Smooth muscle cell (in vitro differentiated cells): Measurements from ENCODE around the gene CLPSL2. TPM values are rescaled to one million over a fixed set of nuclear protein-coding genes. Genes with fewer than 3 reads are reported as not detected.

ENCODE experiments used
- DNase-seq: peaks from one replicate; lab custom pipeline; 2025; ENCODE audit not compliant: unreplicated experiment; lab: John Stamatoyannopoulos, UW
- H2AFZ ChIP-seq: fragments of 200-600 bp; sonication (generic); 2 replicates; pipeline ENCODE4 v1.6.0; 2016; ENCODE audit warnings: antibody characterized with exemption, low read depth, mild to moderate bottlenecking
- H3F3A ChIP-seq: fragments of 200-600 bp; sonication (generic); 2 replicates; pipeline ENCODE4 v1.6.0; 2017; ENCODE audit warnings: antibody characterized with exemption, low read depth
- H3K27ac ChIP-seq: fragments of 200-600 bp; sonication (generic); 2 replicates; pipeline ENCODE4 v1.5.1; 2016; ENCODE audit warnings: low read depth, mild to moderate bottlenecking
- H3K27me3 ChIP-seq: fragments of 200-600 bp; sonication (generic); 2 replicates; pipeline ENCODE4 v1.6.1; 2016; ENCODE audit warnings: low read depth, mild to moderate bottlenecking
- H3K36me3 ChIP-seq: fragments of 200-600 bp; sonication (generic); 2 replicates; pipeline ENCODE4 v1.5.1; 2016; ENCODE audit warnings: low read depth
- H3K4me1 ChIP-seq: fragments of 200-600 bp; sonication (generic); 2 replicates; pipeline ENCODE4 v1.5.1; 2016; ENCODE audit warnings: low read depth
- H3K4me2 ChIP-seq: fragments of 200-600 bp; sonication (generic); 2 replicates; pipeline ENCODE4 v1.6.0; 2016; ENCODE audit warnings: mild to moderate bottlenecking
- H3K4me3 ChIP-seq: fragments of 200-600 bp; sonication (generic); 2 replicates; pipeline ENCODE4 v1.5.1; 2016; ENCODE audit warnings: mild to moderate bottlenecking
- H3K79me2 ChIP-seq: fragments of 200-600 bp; sonication (generic); 2 replicates; pipeline ENCODE4 v1.6.0; 2016; ENCODE audit warnings: low read depth, mild to moderate bottlenecking
- H3K9ac ChIP-seq: fragments of 200-600 bp; sonication (generic); 2 replicates; pipeline ENCODE4 v1.6.0; 2016; ENCODE audit warnings: low read depth
- H3K9me3 ChIP-seq: fragments of 200-600 bp; sonication (generic); replicated peaks from 2 replicates; pipeline ENCODE4 v1.5.1; 2016; ENCODE audit warnings: low read depth
- H4K20me1 ChIP-seq: fragments of 200-600 bp; sonication (generic); 2 replicates; pipeline ENCODE4 v1.6.0; 2016; ENCODE audit warnings: low read depth
- WGBS: methylation state at CpG from one replicate; pipeline ENCODE4 v1.1.7; 2016; ENCODE audit warnings: low lambda C conversion rate; 5-methylcytosine and 5-hydroxymethylcytosine counted together
- polyA plus RNA-seq: library from polyadenylated mRNA; unstranded; fragments of >200 nt; fragmentation: Nextera tagmentation; extraction: Ambion mirVana; gene quantifications from 2 replicates; pipeline ENCODE4 v1.2.1, GENCODE V29; 2016
- total RNA-seq: library from RNA; depleted of rRNA; stranded (reverse); fragments of >200 nt; gene quantifications from 2 replicates; pipeline ENCODE4 v1.2.3, GENCODE V29; 2014
- TF ChIP-seq, protein P1 (sequence below): fragments of 200-600 bp; sonication (generic); IDR thresholded peaks from 2 replicates; pipeline ENCODE4 v1.5.1; 2017; ENCODE audit warnings: borderline replicate concordance, mild to moderate bottlenecking, antibody characterized with exemption; ENCODE audit not compliant: insufficient read depth, poor library complexity, severe bottlenecking

Gene CLPSL2
- total and polyA plus RNA-seq, 2 experiments from 2014 or later = 2.0 TPM; not detected in 1

DNA sequence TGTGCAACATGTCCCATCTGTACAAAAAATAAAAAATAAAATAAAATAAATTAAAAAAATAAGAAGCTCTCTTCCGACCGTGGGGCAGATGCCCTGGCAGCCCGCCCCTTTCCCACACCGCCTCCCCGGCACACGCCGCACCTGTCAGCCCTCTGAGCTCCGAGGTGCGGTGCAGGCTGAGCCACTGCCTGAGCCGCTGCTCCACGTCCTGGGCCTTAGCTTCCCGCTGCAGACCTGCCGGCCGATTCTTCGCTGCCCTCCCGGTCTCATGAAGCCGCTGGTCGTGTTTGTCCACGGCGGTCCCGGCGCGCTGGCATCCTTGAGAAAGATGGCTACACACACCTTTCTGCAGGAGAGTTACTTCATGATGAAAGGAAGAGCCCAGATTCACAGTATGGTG is 10.7 kb upstream of the CLPSL2 start:
- Histone ChIP-seq H3K9ac (no peak overlapping the region), H3F3A (no peaks in the 10 kb centered on the region), H3K9me3 (no peaks in the 10 kb centered on the region), H2AFZ (no peak overlapping the region), H3K27me3 (peaks cover 41% of the 10 kb centered on the region), H4K20me1 (no peaks in the 10 kb centered on the region), H3K4me2 (no peak overlapping the region), H3K36me3 (no peaks in the 10 kb centered on the region), H3K27ac (no peak overlapping the region), H3K79me2 (no peaks in the 10 kb centered on the region), H3K4me1 (no peaks in the 10 kb centered on the region), H3K4me3 (no peak overlapping the region)
- WGBS = 92% methylated on average over 23 of the region's 23 CpGs
- no peak for DNase-seq
- TF ChIP-seq, protein P1, sequence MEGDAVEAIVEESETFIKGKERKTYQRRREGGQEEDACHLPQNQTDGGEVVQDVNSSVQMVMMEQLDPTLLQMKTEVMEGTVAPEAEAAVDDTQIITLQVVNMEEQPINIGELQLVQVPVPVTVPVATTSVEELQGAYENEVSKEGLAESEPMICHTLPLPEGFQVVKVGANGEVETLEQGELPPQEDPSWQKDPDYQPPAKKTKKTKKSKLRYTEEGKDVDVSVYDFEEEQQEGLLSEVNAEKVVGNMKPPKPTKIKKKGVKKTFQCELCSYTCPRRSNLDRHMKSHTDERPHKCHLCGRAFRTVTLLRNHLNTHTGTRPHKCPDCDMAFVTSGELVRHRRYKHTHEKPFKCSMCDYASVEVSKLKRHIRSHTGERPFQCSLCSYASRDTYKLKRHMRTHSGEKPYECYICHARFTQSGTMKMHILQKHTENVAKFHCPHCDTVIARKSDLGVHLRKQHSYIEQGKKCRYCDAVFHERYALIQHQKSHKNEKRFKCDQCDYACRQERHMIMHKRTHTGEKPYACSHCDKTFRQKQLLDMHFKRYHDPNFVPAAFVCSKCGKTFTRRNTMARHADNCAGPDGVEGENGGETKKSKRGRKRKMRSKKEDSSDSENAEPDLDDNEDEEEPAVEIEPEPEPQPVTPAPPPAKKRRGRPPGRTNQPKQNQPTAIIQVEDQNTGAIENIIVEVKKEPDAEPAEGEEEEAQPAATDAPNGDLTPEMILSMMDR = no peak

DNA sequence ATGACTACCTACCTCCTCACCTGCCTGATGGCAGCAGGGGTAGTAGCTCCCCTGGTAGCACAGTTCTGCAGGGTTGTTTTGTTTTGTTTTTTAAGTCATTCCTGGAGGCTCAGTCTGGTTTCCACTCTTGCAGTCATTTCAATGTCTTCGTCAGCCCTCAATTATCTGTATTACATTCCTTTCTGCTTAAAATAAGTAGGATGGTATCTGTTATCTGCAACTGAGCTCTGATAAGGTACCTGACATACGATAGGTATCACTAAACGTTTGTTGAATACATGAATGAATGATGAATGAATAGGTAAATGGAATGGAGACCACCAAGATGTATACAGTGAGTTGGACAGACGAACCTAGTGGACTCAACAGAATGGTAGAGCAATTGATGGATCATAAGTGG is 7.2 kb upstream of the CLPSL2 start:
- WGBS = 75% methylated on average over 4 of the region's 4 CpGs
- no peak overlapping the region for H3K4me2 ChIP-seq
- no peaks in the 10 kb centered on the region for H3K4me1 ChIP-seq
- H3K27me3 ChIP-seq = peaks cover 16% of the 10 kb centered on the region
- TF ChIP-seq, protein P1 = no peak
- H3K9me3 ChIP-seq = no peaks in the 10 kb centered on the region
- no peak overlapping the region for H3K27ac ChIP-seq
- no peaks in the 10 kb centered on the region for H4K20me1 ChIP-seq
- H3K36me3 ChIP-seq = no peaks in the 10 kb centered on the region
- no peak overlapping the region for H3K9ac ChIP-seq
- no peak overlapping the region for H3K4me3 ChIP-seq
- H2AFZ ChIP-seq = no peak overlapping the region
- H3K79me2 ChIP-seq = no peaks in the 10 kb centered on the region
- H3F3A ChIP-seq = no peaks in the 10 kb centered on the region
- DNase-seq = no peak

DNA sequence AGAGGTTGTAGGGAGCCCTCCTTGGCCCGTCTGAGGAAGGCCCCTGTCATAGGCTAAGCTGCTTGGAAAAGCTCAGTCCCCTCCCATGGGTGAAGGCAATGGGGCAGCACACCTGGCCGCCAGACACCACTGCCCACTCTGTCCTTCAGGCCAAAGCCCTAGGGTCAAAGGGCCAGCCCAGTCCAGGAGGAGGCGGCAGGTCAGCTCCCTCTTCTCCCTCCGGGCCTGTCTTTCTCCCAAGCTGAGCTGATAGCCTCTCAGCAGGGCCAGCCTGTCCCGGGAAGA is 5.1 kb upstream of the CLPSL2 start:
- WGBS = 67% methylated on average over 5 of the region's 5 CpGs
- no peak overlapping the region for H3K9ac ChIP-seq
- no peaks in the 10 kb centered on the region for H3K36me3 ChIP-seq
- no peak overlapping the region for H2AFZ ChIP-seq
- no peaks in the 10 kb centered on the region for H3K9me3 ChIP-seq
- H3K79me2 ChIP-seq = no peaks in the 10 kb centered on the region
- H4K20me1 ChIP-seq = no peaks in the 10 kb centered on the region
- no peak overlapping the region for H3K4me2 ChIP-seq
- H3K27me3 ChIP-seq = peaks cover 4% of the 10 kb centered on the region
- TF ChIP-seq, protein P1 = no peak
- no peak overlapping the region for H3K4me3 ChIP-seq
- H3F3A ChIP-seq = no peaks in the 10 kb centered on the region
- H3K4me1 ChIP-seq = no peaks in the 10 kb centered on the region
- no peak overlapping the region for H3K27ac ChIP-seq
- no peak for DNase-seq

DNA sequence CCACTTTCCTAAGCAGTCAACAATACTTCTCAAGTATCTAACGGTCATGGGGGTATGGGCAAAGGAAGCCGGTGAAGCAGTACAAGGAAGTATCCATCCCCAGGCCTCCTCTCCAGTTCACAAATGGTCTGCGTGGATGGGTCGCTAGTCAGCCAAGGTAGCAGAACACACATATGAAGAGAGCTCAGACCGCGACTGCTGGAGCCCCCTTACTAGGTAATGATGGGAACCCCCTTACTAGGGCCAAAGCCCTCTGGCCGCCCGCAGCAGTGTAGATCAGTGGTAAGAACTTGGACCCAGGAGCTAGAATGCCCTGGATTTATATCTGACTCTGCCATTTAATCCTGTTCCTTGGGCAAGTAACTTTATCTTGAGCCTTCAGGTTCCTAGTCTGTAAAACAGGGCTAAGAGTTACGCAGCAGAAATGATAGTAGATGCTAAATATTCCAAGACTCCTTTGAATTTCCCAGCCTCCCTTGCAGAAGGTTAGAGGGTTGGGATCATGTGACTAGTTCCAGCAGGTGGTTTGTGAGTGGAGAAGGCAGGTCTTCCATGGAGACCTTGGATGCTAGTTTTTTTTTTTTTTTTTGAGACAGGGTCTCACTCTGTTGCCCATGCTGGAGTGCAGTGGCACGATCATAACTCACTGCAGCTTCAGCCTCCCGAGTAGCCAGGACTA is 2.1 kb upstream of the CLPSL2 start:
- H3K4me2 ChIP-seq = no peak overlapping the region
- no peak for DNase-seq
- H3K4me1 ChIP-seq = peaks cover 3% of the 10 kb centered on the region
- H3K79me2 ChIP-seq = no peaks in the 10 kb centered on the region
- H3F3A ChIP-seq = no peaks in the 10 kb centered on the region
- TF ChIP-seq, protein P1 = no peak
- no peak overlapping the region for H3K4me3 ChIP-seq
- no peaks in the 10 kb centered on the region for H3K36me3 ChIP-seq
- H3K27ac ChIP-seq = no peak overlapping the region
- H4K20me1 ChIP-seq = no peaks in the 10 kb centered on the region
- peaks cover 1% of the 10 kb centered on the region for H3K27me3 ChIP-seq
- no peak overlapping the region for H3K9ac ChIP-seq
- no peak overlapping the region for H2AFZ ChIP-seq
- H3K9me3 ChIP-seq = no peaks in the 10 kb centered on the region
- WGBS = 94% methylated on average over 11 of the region's 11 CpGs
